ENCODE data around the gene SLC16A8.

The SLC16A8 gene

DNA sequence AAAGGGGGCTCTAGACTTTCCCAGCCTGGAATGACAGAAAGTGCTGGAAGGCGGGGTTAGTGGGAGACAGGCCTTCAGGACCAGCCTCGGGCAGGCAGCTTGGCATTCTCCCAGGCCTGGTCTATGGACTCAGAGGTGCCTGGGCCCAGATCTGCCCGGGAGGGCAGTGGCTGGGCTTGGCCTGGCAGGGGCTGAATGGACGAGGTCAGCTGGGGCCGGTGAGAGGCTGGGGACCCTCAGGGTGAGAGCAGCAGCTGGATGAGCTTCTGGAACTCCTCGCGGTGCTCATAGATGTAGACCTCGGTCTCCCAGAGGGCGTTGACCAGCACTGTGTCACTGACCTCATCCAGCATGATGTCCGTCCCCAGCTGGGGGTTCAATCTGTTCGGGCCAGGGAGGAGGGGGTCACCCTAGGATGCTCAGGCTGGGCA is 28.0 kb upstream of the SLC16A8 start:
- H3K4me3 ChIP-seq (ENCODE audit: low read depth, low read length): no peak overlapping the region
- ChIA-PET CTCF (interaction anchor here (0.6 to 4.5 kb wide), 7 partner anchors 11 to 239 kb away, joined by 3 to 29 read pairs (median 4); no protein-coding TSS in a partner anchor), POLR2A (interaction anchor here (0.6 kb wide), 1 partner anchor 116 kb away, joined by 3 read pairs; no protein-coding TSS in a partner anchor)
- TF ChIP-seq REPIN1 (tag by site-specific recombination; IDR thresholded peaks at IDR 0.05; ENCODE audit: low read depth) (no peak), ZNF37A (tag by site-specific recombination; IDR thresholded peaks at IDR 0.05) (no peak), ZXDB (tag by site-specific recombination; IDR thresholded peaks at IDR 0.05) (no peak), ZNF140 (tag by site-specific recombination; IDR thresholded peaks at IDR 0.05) (no peak), ZBTB7A (tag by site-specific recombination; IDR thresholded peaks at IDR 0.05; ENCODE audit: low read depth) (no peak), ZNF530 (tag by site-specific recombination; IDR thresholded peaks at IDR 0.05; ENCODE audit: low read depth) (no peak), ZNF701 (tag by site-specific recombination; IDR thresholded peaks at IDR 0.05) (no peak)
- H3K4me1 ChIP-seq (ENCODE audit: control insufficient read depth, insufficient read depth, low read length): no peaks in the 10 kb centered on the region; the same call in 1 of the 2 replicates
- H3K36me3 ChIP-seq (ENCODE audit: control insufficient read depth in 2 of 2, insufficient read depth in 1 of 2, low read length in 2 of 2): peaks cover 0 to 13% of the 10 kb centered on the region in 2 experiments; a peak in 1 of 3 replicates
- no peaks in the 10 kb centered on the region for H3K9me3 ChIP-seq (ENCODE audit: control insufficient read depth, insufficient read depth, low read depth, low read length)
- no peak overlapping the region for H3K27ac ChIP-seq (ENCODE audit: extremely low read depth, low read depth, low read length)

DNA sequence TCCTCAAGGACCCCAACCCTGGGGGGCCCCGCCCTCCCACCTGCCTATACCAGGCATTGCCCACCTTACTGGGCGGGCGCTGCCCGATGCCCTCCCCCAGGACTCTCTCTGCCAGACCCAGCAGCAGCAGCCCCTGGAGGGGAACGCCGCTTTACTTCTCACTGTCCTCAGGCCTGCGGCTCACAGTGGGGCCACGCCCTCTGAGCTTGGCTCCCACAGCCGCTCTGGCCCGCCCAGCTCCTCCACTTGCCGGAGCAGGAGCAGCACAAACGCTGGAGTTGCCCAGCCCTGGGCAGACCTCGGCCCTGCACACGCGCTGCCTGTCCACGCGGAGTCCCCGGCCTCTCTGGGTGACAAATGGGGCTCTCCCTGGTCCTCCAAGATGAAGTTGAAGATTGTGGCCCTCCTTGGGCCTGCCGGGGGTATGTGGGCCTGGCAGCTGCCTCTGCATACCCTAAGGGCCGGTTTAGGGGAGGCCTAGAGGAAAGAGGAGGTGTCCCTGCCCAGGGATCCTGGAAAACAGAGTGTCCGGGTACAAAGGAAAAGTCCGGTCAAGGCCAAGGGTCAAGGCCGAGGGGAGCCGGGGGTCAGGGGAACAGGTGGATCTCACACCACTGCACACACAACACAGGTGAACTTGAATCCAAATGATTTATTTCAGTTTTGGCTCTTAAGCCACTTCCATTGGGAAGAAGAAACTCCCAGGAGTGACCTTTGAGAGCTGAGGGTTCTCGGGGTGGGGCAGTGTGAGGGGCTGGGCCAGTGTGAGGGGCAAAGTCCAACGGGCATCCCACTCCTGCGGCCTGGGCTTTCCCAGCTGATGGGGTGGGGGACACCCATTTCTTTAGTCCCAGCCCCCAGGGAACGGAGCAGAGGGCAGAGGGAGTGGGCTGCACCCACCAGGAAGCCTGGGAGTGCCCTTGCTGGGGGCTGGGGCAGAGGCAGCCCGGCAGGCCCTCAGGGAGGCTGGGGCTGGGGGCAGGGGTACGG is 27.2 kb upstream of the SLC16A8 start:
- Histone ChIP-seq H3K36me3 (ENCODE audit: control insufficient read depth in 2 of 2, insufficient read depth in 1 of 2, low read length in 2 of 2) (peaks cover 0 to 13% of the 10 kb centered on the region in 2 experiments; a peak in 1 of 3 replicates), H3K9me3 (ENCODE audit: control insufficient read depth, insufficient read depth, low read depth, low read length) (no peaks in the 10 kb centered on the region), H3K4me1 (ENCODE audit: control insufficient read depth, insufficient read depth, low read length) (no peaks in the 10 kb centered on the region; the same call in 1 of the 2 replicates), H3K4me3 (ENCODE audit: low read depth, low read length) (no peak overlapping the region), H3K27ac (ENCODE audit: extremely low read depth, low read depth, low read length) (no peak overlapping the region)
- POLR2A ChIA-PET: interaction anchor here (0.6 kb wide), 2 partner anchors 115 to 221 kb away, joined by 3 read pairs; no protein-coding TSS in a partner anchor
- TF ChIP-seq ZNF596 (tag by site-specific recombination; IDR thresholded peaks at IDR 0.05): no peak
- no peak for TF ChIP-seq ZNF658 (tag by site-specific recombination; IDR thresholded peaks at IDR 0.05)
- TF ChIP-seq SP2 (tag by site-specific recombination; IDR thresholded peaks at IDR 0.05): 0 out of 2 replicates have a peak, but pooled peaks have one; percentile 36
- TF ChIP-seq ZNF654 (tag by site-specific recombination; IDR thresholded peaks at IDR 0.05; ENCODE audit: low read depth): no peak
- TF ChIP-seq KLF1 (tag by site-specific recombination; IDR thresholded peaks at IDR 0.05): peak; percentile 67
- no peak for TF ChIP-seq ZNF19 (tag by site-specific recombination; IDR thresholded peaks at IDR 0.05; ENCODE audit: low read depth)
- no peak for TF ChIP-seq ZNF529 (tag by site-specific recombination; IDR thresholded peaks at IDR 0.05; ENCODE audit: insufficient replicate concordance)
- peak; percentile 46; the same call in 1 of the 2 replicates for TF ChIP-seq ZNF394 (tag by site-specific recombination; IDR thresholded peaks at IDR 0.05; ENCODE audit: borderline replicate concordance)
- no peak for TF ChIP-seq ZNF112 (tag by site-specific recombination; IDR thresholded peaks at IDR 0.05)
- TF ChIP-seq ZNF341 (tag by site-specific recombination; IDR thresholded peaks at IDR 0.05; ENCODE audit: low read depth): no peak
- TF ChIP-seq, protein P1, sequence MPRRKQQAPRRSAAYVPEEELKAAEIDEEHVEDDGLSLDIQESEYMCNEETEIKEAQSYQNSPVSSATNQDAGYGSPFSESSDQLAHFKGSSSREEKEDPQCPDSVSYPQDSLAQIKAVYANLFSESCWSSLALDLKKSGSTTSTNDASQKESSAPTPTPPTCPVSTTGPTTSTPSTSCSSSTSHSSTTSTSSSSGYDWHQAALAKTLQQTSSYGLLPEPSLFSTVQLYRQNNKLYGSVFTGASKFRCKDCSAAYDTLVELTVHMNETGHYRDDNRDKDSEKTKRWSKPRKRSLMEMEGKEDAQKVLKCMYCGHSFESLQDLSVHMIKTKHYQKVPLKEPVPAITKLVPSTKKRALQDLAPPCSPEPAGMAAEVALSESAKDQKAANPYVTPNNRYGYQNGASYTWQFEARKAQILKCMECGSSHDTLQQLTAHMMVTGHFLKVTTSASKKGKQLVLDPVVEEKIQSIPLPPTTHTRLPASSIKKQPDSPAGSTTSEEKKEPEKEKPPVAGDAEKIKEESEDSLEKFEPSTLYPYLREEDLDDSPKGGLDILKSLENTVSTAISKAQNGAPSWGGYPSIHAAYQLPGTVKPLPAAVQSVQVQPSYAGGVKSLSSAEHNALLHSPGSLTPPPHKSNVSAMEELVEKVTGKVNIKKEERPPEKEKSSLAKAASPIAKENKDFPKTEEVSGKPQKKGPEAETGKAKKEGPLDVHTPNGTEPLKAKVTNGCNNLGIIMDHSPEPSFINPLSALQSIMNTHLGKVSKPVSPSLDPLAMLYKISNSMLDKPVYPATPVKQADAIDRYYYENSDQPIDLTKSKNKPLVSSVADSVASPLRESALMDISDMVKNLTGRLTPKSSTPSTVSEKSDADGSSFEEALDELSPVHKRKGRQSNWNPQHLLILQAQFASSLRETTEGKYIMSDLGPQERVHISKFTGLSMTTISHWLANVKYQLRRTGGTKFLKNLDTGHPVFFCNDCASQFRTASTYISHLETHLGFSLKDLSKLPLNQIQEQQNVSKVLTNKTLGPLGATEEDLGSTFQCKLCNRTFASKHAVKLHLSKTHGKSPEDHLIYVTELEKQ (tag by site-specific recombination; IDR thresholded peaks at IDR 0.05; ENCODE audit: borderline replicate concordance): no peak
- TF ChIP-seq, protein P2, sequence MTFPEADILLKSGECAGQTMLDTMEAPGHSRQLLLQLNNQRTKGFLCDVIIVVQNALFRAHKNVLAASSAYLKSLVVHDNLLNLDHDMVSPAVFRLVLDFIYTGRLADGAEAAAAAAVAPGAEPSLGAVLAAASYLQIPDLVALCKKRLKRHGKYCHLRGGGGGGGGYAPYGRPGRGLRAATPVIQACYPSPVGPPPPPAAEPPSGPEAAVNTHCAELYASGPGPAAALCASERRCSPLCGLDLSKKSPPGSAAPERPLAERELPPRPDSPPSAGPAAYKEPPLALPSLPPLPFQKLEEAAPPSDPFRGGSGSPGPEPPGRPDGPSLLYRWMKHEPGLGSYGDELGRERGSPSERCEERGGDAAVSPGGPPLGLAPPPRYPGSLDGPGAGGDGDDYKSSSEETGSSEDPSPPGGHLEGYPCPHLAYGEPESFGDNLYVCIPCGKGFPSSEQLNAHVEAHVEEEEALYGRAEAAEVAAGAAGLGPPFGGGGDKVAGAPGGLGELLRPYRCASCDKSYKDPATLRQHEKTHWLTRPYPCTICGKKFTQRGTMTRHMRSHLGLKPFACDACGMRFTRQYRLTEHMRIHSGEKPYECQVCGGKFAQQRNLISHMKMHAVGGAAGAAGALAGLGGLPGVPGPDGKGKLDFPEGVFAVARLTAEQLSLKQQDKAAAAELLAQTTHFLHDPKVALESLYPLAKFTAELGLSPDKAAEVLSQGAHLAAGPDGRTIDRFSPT (tag by site-specific recombination; IDR thresholded peaks at IDR 0.05): peak; percentile 69
- peak; percentile 19; the same call in 1 of the 2 replicates for TF ChIP-seq GLIS2 (tag by site-specific recombination; IDR thresholded peaks at IDR 0.05)
- CTCF ChIA-PET: interaction anchor here (0.6 to 4.5 kb wide), 8 partner anchors 11 to 240 kb away, joined by 3 to 29 read pairs (median 4); no protein-coding TSS in a partner anchor

Data from HEK293 (cell line).